Inflammatory macrophage treated with lipopolysaccharide for 1 hour (primary cell): ENCODE data around the gene BASP1.

Experiments used
- DNase-seq, 2 donors: peaks; one replicate each; pipeline ENCODE4 v3.0.0-alpha.2; 2020 to 2022

The BASP1 gene

GRCh38 chr5:17257705-17258273 is 40.4 kb downstream of the BASP1 start:
- peak; percentile 70 to 95 for DNase-seq

GRCh38 chr5:17258431-17258830 is 41.0 kb downstream of the BASP1 start:
- DNase-seq, result no peak

GRCh38 chr5:17259012-17259411 is 41.6 kb downstream of the BASP1 start:
- peak in 1 of 2 donors; percentile 55 for DNase-seq

- no peak for DNase-seq
Observed at GRCh38 chr5:17259630-17260257, 42.3 kb downstream of the BASP1 start.

- DNase-seq, result no peak
Observed at GRCh38 chr5:17260549-17260948, 43.1 kb downstream of the BASP1 start.

GRCh38 chr5:17261075-17261474 is 43.6 kb downstream of the BASP1 start:
- no peak for DNase-seq

- DNase-seq, result no peak
Observed at GRCh38 chr5:17265041-17265440, 47.6 kb downstream of the BASP1 start.

GRCh38 chr5:17267106-17267505 is 49.7 kb downstream of the BASP1 start:
- peak in 1 of 2 donors; percentile 20 for DNase-seq

GRCh38 chr5:17269201-17269600 is 51.8 kb downstream of the BASP1 start:
- no peak for DNase-seq

- DNase-seq, result no peak
Observed at GRCh38 chr5:17272111-17272510, 54.7 kb downstream of the BASP1 start.

- no peak for DNase-seq
Observed at GRCh38 chr5:17275289-17276158, 58.1 kb downstream of the BASP1 start.

- no peak for DNase-seq
Observed at GRCh38 chr5:17276445-17276844, 59.0 kb downstream of the BASP1 start.

- no peak for DNase-seq
Observed at GRCh38 chr5:17277907-17278306, 60.5 kb downstream of the BASP1 start.

GRCh38 chr5:17278931-17279330 is 61.5 kb downstream of the BASP1 start:
- DNase-seq, result no peak

GRCh38 chr5:17279487-17279886 is 62.1 kb downstream of the BASP1 start:
- no peak for DNase-seq

- DNase-seq, result peak; percentile 36 to 64
Observed at GRCh38 chr5:17282283-17283120, 65.1 kb downstream of the BASP1 start.

- no peak for DNase-seq
Observed at GRCh38 chr5:17283121-17283415, 65.6 kb downstream of the BASP1 start.

- no peak for DNase-seq
Observed at GRCh38 chr5:17287501-17288155, 70.2 kb downstream of the BASP1 start.

- no peak for DNase-seq
Observed at GRCh38 chr5:17288570-17288969, 71.1 kb downstream of the BASP1 start.

GRCh38 chr5:17289681-17290539 is 72.5 kb downstream of the BASP1 start:
- no peak for DNase-seq

GRCh38 chr5:17290540-17290974 is 73.1 kb downstream of the BASP1 start:
- no peak for DNase-seq
